GM21390 (cell line): ENCODE measurements around the gene CAV3.

Experiments used
- ATAC-seq: cut with Tn5 transposase; IDR thresholded peaks from one replicate; pipeline ENCODE4 v1.9.1; 2021; ENCODE audit not compliant: unreplicated experiment

The CAV3 gene

DNA sequence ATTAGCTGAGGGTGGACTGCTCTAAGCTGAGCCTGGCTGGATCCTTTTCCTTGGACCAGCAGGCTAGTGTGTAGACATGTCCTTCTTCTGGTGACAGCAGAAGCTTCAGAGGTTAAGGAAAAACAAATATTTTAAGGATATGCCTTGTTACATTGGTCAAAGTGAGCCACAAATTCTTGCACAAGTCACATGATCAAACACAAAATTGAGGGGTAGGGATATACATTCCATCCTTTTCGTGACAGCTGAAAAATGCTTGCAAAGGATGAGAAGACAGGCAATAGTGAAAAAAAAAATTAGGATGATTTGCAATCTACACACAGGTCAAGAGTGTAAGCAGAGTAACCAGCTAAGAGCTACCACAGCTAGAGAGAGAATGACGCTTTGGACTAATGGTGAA lies 56.9 kb downstream of the CAV3 start:
- no peak for ATAC-seq

GRCh38 chr3:8793242-8793641 lies 59.6 kb downstream of the CAV3 start:
- no peak for ATAC-seq

DNA sequence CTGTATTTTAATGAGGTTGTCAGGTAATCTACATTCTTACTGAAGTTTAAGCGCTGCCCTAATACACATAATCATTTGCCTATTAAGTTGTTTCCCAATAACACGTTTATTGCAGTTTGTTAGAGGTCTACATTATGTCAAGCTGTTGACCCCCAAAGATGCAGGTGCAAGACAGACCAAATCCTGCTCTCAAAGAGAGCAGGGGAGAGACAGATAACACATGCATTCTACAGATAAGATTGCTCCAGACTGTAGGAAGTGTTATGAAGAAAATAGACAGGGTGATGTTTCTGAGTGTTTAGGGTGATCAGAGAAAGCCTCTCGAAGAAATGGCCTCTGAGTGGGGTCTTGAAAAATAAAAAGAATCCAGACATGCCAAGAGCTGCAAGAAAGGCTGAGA lies 60.6 kb downstream of the CAV3 start:
- ATAC-seq, result no peak
